Activated CD8-positive, alpha-beta T cell treated with anti-CD3 and anti-CD28 coated beads, Interleukin-2, amount 10 ng/mL, durations not matched to agents 7 days and 5 days (primary cell): ENCODE data around the gene SPEF1. TPM values are rescaled to one million over a fixed set of nuclear protein-coding genes. Genes with fewer than 3 reads are reported as not detected.

Experiments
- ATAC-seq: fragments of 150-1000 bp; cut with Tn5 transposase; one replicate; pipeline ENCODE4 v1.10.0; 2021; ENCODE audit warnings: moderate library complexity
- CTCF ChIA-PET: fragments of 350-600 bp; sonication (Branson Sonifier 250); formaldehyde crosslinking; loops from one replicate; lab custom pipeline; 2021; ENCODE audit warnings: antibody characterized with exemption; lab: Charles Lee
- POLR2A ChIA-PET: fragments of 350-600 bp; sonication (Branson Sonifier 250); formaldehyde crosslinking; loops from one replicate; lab custom pipeline; 2021; ENCODE audit warnings: antibody characterized with exemption; lab: Charles Lee
- DNase-seq: peaks from one replicate; pipeline ENCODE4 v3.0.0-alpha.2; 2020
- H3K27ac Mint-ChIP-seq: one replicate; pipeline ENCODE4 v1.8.0; 2021; ENCODE audit warnings: mild to moderate bottlenecking, mixed read lengths
- H3K27me3 Mint-ChIP-seq: one replicate; pipeline ENCODE4 v1.8.0; 2021; ENCODE audit warnings: low read depth, mixed read lengths
- H3K36me3 Mint-ChIP-seq: one replicate; pipeline ENCODE4 v1.8.0; 2021; ENCODE audit warnings: low read depth, mixed read lengths
- H3K4me1 Mint-ChIP-seq: one replicate; pipeline ENCODE4 v1.8.0; 2021; ENCODE audit warnings: low read depth, mixed read lengths
- H3K4me3 Mint-ChIP-seq: one replicate; pipeline ENCODE4 v1.8.0; 2021; ENCODE audit warnings: mild to moderate bottlenecking, mixed read lengths
- H3K9me3 Mint-ChIP-seq: one replicate; pipeline ENCODE4 v1.8.0; 2022; ENCODE audit warnings: mixed read lengths; ENCODE audit not compliant: insufficient read depth
- total RNA-seq, 2 experiments: library from RNA; stranded (reverse); gene quantifications; one replicate each; pipeline ENCODE4 v1.2.3, GENCODE V29; 2021

Gene SPEF1
- total RNA-seq, 2 experiments from 2014 or later, result 0.16 TPM

DNA sequence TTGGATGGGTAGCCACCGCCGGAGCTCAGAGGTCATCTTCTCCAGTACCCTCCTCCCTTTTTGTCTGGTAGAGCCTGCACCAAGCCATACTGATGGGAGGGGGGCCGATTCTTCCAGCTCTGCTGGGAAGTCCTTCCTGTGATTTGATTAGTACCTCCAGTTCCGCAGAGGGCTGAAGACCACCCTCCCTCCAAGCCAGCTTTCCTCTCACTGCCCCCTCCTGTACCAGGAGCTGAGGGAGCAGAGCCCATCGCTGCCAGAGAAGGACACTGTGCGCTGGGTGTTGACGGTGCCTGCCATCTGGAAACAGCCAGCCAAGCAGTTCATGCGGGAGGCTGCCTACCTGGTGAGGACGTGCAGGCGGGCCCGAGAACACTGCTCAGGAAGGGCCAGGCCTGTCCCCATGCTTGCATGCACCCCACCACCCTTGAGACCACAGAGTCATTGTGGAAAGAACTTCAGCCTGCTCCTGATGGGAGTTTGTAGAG is 35.5 kb downstream of the SPEF1 start:
- Mint-ChIP-seq H3K4me3 (no peak overlapping the region), H3K4me1 (peaks cover 15% of the 10 kb centered on the region), H3K27me3 (peaks cover 8% of the 10 kb centered on the region), H3K9me3 (no peaks in the 10 kb centered on the region), H3K27ac (no peak overlapping the region), H3K36me3 (no peaks in the 10 kb centered on the region)
- CTCF ChIA-PET, result interaction anchor here (0.7 to 1.6 kb wide), 3 partner anchors 9 to 32 kb away, joined by 3 to 4 read pairs (median 3); partner anchors contain the start of gene ADISSP
- DNase-seq, result no peak
- POLR2A ChIA-PET, result no interaction called here
- ATAC-seq, result no peak

GRCh38 chr20:3744806-3745685 is 36.2 kb downstream of the SPEF1 start:
- Mint-ChIP-seq H3K4me1 (peaks cover 15% of the 10 kb centered on the region), H3K4me3 (peak overlapping the region; percentile 41), H3K9me3 (no peaks in the 10 kb centered on the region), H3K27ac (no peak overlapping the region), H3K36me3 (no peaks in the 10 kb centered on the region), H3K27me3 (peaks cover 8% of the 10 kb centered on the region)
- ATAC-seq, result peak; percentile 76
- CTCF ChIA-PET, result interaction anchor here (0.7 to 2.1 kb wide), 5 partner anchors 10 to 67 kb away, joined by 3 to 9 read pairs (median 3); partner anchors contain the start of gene ADISSP
- POLR2A ChIA-PET, result no interaction called here
- peak; percentile 73 for DNase-seq

- Mint-ChIP-seq H3K27me3 (peaks cover 8% of the 10 kb centered on the region), H3K4me1 (peaks cover 15% of the 10 kb centered on the region), H3K36me3 (no peaks in the 10 kb centered on the region), H3K27ac (no peak overlapping the region), H3K9me3 (no peaks in the 10 kb centered on the region), H3K4me3 (no peak overlapping the region)
- DNase-seq (no peak), ATAC-seq (no peak)
- POLR2A ChIA-PET, result no interaction called here
- CTCF ChIA-PET, result interaction anchor here (1.0 to 2.1 kb wide), 4 partner anchors 24 to 66 kb away, joined by 3 to 9 read pairs (median 4); partner anchors contain the start of gene ADISSP
Observed at GRCh38 chr20:3744037-3744436, 37.2 kb downstream of the SPEF1 start.

DNA sequence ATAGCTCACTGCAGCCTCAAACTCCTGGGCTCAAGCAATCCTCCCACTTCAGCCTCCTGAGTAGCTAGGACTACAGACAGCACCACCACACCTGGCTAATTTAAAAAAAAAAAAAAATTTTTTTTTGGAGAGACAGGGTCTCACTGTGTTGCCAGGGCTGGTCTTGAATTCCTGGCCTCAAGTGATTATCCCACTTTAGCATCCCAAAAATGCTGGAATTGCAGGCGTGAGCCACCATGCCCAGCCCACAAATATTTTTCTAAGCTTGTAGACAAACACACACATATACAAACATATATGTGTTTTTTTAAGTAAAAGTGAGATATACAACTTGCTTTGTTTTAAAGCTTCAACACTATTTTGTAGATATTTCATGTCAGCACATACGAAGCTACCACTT is 38.0 kb downstream of the SPEF1 start:
- ATAC-seq, result no peak
- CTCF ChIA-PET, result interaction anchor here (1.0 to 2.1 kb wide), 4 partner anchors 8 to 66 kb away, joined by 3 to 9 read pairs (median 3); no protein-coding TSS in a partner anchor
- POLR2A ChIA-PET, result no interaction called here
- DNase-seq, result no peak
- Mint-ChIP-seq H3K9me3 (no peaks in the 10 kb centered on the region), H3K27me3 (peaks cover 11% of the 10 kb centered on the region), H3K4me3 (no peak overlapping the region), H3K27ac (no peak overlapping the region), H3K36me3 (no peaks in the 10 kb centered on the region), H3K4me1 (peaks cover 15% of the 10 kb centered on the region)

DNA sequence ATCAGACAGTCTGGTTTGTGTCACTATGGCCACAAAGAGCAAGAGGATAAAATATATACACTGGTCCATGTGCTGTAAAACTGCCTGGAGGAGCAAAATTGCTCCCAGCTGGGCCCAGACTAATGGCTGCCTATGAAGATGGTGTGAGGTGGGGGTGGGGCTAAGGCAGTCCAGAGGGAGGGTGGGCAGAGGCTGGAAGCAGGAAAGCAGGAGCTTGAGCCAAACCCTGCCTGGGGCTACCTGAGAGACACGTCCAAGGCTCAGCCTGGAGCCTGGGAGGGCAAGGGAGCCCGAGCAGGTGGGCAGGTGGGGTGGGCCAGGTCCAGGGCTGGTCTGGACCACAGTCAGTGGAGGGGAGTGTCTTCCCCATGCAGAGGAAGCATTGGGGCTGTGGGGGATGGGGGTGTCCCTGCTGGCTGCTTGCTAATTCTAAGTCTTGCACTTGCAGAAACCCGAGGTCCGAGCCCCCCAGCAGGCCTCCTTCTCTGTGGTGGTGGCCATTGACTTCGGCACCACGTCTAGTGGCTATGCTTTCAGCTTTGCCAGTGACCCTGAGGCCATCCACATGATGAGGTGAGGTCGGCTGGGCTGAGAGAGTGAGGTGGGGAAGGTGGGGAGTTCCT is 39.3 kb downstream of the SPEF1 start:
- H3K27me3 Mint-ChIP-seq, result peaks cover 13% of the 10 kb centered on the region
- ATAC-seq (no peak), DNase-seq (no peak)
- H3K36me3 Mint-ChIP-seq, result no peaks in the 10 kb centered on the region
- POLR2A ChIA-PET, result no interaction called here
- no peak overlapping the region for H3K27ac Mint-ChIP-seq
- no peaks in the 10 kb centered on the region for H3K9me3 Mint-ChIP-seq
- peaks cover 15% of the 10 kb centered on the region for H3K4me1 Mint-ChIP-seq
- no peak overlapping the region for H3K4me3 Mint-ChIP-seq
- CTCF ChIA-PET, result interaction anchor here (0.6 to 1.5 kb wide), 4 partner anchors 11 to 65 kb away, joined by 3 to 5 read pairs (median 4); no protein-coding TSS in a partner anchor

- CTCF ChIA-PET, result interaction anchor here (0.6 to 2.5 kb wide), 6 partner anchors 12 to 114 kb away, joined by 3 to 10 read pairs (median 4); no protein-coding TSS in a partner anchor
- ATAC-seq (no peak), DNase-seq (no peak)
- Mint-ChIP-seq H3K4me1 (peaks cover 15% of the 10 kb centered on the region), H3K27ac (no peak overlapping the region), H3K9me3 (no peaks in the 10 kb centered on the region), H3K27me3 (peaks cover 20% of the 10 kb centered on the region), H3K36me3 (no peaks in the 10 kb centered on the region), H3K4me3 (no peak overlapping the region)
- POLR2A ChIA-PET, result interaction anchor here (0.6 kb wide), 1 partner anchor 70 kb away, joined by 3 read pairs; no protein-coding TSS in a partner anchor
Observed at GRCh38 chr20:3740615-3741301, 40.5 kb downstream of the SPEF1 start.

DNA sequence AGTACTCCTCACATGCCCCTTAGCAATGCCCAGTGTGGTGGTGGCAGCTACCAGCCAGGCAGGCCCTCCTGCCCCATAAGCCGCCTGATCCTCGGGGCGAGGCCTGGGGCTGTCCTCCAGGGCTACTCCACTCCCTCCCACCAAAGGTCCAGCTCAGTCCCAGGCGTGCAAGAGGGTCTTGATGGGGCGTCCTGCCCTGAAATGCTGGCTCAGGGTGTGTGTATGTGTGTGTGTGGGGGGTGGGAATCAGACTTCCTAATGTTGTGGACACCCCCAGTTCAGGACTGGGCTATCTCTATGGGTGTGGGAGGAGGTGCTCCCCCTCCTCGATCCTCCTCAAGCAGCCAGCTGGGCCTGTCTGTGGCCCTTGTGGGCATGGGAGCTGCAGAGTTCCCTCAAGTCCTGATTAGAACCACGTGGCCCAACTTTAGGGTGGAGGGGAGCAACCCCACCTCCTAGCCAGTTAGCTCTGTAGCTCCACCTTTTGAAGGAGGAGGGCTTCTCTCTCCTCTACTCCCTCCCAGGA is 41.3 kb downstream of the SPEF1 start:
- no peak overlapping the region for H3K27ac Mint-ChIP-seq
- DNase-seq (no peak), ATAC-seq (no peak)
- H3K27me3 Mint-ChIP-seq, result peaks cover 25% of the 10 kb centered on the region
- no peak overlapping the region for H3K4me3 Mint-ChIP-seq
- ChIA-PET CTCF (interaction anchor here (1.0 to 2.5 kb wide), 2 partner anchors 13 to 29 kb away, joined by 3 to 10 read pairs; no protein-coding TSS in a partner anchor), POLR2A (interaction anchor here (0.6 kb wide), 1 partner anchor 28 kb away, joined by 4 read pairs; the partner anchor contains the start of gene SIGLEC1)
- no peaks in the 10 kb centered on the region for H3K9me3 Mint-ChIP-seq
- H3K4me1 Mint-ChIP-seq, result peaks cover 9% of the 10 kb centered on the region
- H3K36me3 Mint-ChIP-seq, result no peaks in the 10 kb centered on the region

DNA sequence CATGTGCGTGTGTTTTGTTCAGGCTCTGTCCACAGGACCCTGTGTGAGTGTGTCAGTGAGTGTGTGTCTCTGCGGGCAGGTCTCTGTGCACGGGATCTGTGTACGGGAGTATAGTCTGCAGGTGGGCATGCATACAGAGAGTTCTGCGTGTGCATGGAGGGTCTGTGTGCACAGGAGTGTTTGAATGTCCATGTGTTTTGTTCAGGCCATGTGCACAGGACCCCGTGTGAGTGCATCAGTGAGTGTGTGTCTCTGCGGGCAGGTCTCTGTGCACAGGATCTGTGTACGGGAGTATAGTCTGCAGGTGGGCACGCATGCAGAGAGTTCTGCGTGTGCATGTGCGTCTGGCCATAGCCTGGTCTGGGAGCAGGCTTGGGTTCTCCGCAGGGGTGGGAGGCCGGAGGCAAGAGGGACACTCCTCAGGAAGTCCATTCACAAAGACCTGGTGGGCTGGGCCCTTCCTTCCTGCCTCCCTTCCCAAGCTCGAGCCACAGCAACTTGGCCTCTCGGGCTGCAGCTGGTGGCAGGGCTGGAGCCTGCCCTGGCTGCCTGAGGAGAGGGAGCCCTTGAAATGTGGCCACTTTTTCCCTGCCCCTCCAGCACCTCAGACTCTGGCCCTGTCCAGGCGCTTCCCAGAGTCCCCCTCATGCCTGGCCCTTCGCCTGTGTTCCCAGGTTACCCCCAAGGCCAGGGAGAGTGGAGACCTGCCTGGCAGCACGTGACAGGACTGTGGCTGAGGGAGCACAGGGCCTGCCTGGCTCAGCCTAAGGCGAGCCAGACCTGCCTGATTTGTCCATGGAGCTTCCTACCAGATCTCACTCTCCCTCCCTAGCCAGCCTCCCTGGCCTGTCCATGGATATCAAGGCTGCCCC is 42.0 kb downstream of the SPEF1 start:
- Mint-ChIP-seq H3K36me3 (no peaks in the 10 kb centered on the region), H3K9me3 (no peaks in the 10 kb centered on the region), H3K4me1 (peaks cover 2% of the 10 kb centered on the region), H3K27me3 (peaks cover 21% of the 10 kb centered on the region), H3K27ac (no peak overlapping the region), H3K4me3 (no peak overlapping the region)
- ChIA-PET CTCF (interaction anchor here (2.5 kb wide), 1 partner anchor 28 kb away, joined by 10 read pairs; no protein-coding TSS in a partner anchor), POLR2A (interaction anchor here (0.6 kb wide), 1 partner anchor 27 kb away, joined by 4 read pairs; the partner anchor contains the start of gene SIGLEC1)
- ATAC-seq (no peak), DNase-seq (no peak)

- Mint-ChIP-seq H3K27ac (no peak overlapping the region), H3K36me3 (no peaks in the 10 kb centered on the region), H3K9me3 (no peaks in the 10 kb centered on the region), H3K27me3 (peaks cover 21% of the 10 kb centered on the region), H3K4me1 (no peaks in the 10 kb centered on the region), H3K4me3 (no peak overlapping the region)
- POLR2A ChIA-PET, result no interaction called here
- DNase-seq, result no peak
- ATAC-seq, result no peak
- CTCF ChIA-PET, result no interaction called here
Observed at GRCh38 chr20:3738111-3739053, 42.9 kb downstream of the SPEF1 start.
